Testis (tissue), 3 donors: ENCODE data around the gene RBM43. TPM values are rescaled to one million over a fixed set of nuclear protein-coding genes. Genes with fewer than 3 reads are reported as not detected.

Experiments used
- DNase-seq: peaks from one replicate; pipeline ENCODE4 v3.0.0-alpha.2; 2019
- H3K27ac ChIP-seq, 2 donors: fragments of 200-600 bp; sonication (generic); one replicate each; pipeline ENCODE4 v1.5.1; 2019
- H3K27me3 ChIP-seq: fragments of 200-600 bp; sonication (generic); one replicate; pipeline ENCODE4 v1.5.1; 2019
- H3K36me3 ChIP-seq: fragments of 200-600 bp; sonication (generic); one replicate; pipeline ENCODE4 v1.5.1; 2017; ENCODE audit warnings: low read depth; ENCODE audit errors: missing control alignments
- H3K4me1 ChIP-seq: fragments of 200-600 bp; sonication (generic); one replicate; pipeline ENCODE4 v1.5.1; 2019
- H3K4me3 ChIP-seq, 2 donors: fragments of 200-600 bp; sonication (generic); one replicate each; pipeline ENCODE4 v1.5.1; 2017 to 2019
- H3K9me3 ChIP-seq: fragments of 200-600 bp; sonication (generic); one replicate; pipeline ENCODE4 v1.5.1; 2017
- CTCF ChIP-seq, 3 experiments: fragments of 450-650 bp in 2 of 3; fragments of 200-600 bp in 1 of 3; sonication (generic) in 1 of 3; IDR thresholded peaks; one replicate each; pipeline ENCODE4 v1.5.1; 2016 to 2019; ENCODE audit warnings: antibody characterized with exemption in 3 of 3, mild to moderate bottlenecking in 2 of 3, moderate library complexity in 1 of 3
- POLR2A ChIP-seq: fragments of 450-650 bp; IDR thresholded peaks from one replicate; pipeline ENCODE4 v1.6.1; 2017; ENCODE audit warnings: antibody characterized with exemption, mild to moderate bottlenecking, moderate library complexity
- WGBS, 2 donors: methylation state at CpG; one replicate each; pipeline ENCODE4 v1.1.5; 2018; 5-methylcytosine and 5-hydroxymethylcytosine counted together
- intact Hi-C: fragments of 100-400 bp; cut with DNase I; formaldehyde crosslinking; loops from one replicate; pipeline ENCODE4 v1.15.1; 2023; ENCODE audit warnings: low total_unique reads
- polyA plus RNA-seq: library from polyadenylated mRNA; stranded (reverse); fragments of 350-450 nt; fragmentation: Illumina TruSeq; extraction: RNeasy Lipid Tissue Mini Kit (QIAGEN cat#74804); gene quantifications from one replicate; pipeline ENCODE4 v1.2.3, GENCODE V29; 2014; ENCODE audit warnings: low read depth, low replicate concordance; ENCODE audit not compliant: insufficient read depth
- total RNA-seq, 2 donors: library from RNA; depleted of rRNA; stranded (reverse); fragments of >200 nt; gene quantifications; one replicate each; pipeline ENCODE4 v1.2.3, GENCODE V29; 2016

RBM43 gene
- total and polyA plus RNA-seq, 3 donors from 2014 or later: 6.9 to 8.6 (median 7.1) TPM

GRCh38 chr2:151207100-151207499 lies 54.6 kb downstream of the RBM43 start:
- Histone ChIP-seq H3K9me3 (no peaks in the 10 kb centered on the region), H3K27me3 (no peaks in the 10 kb centered on the region), H3K4me1 (no peaks in the 10 kb centered on the region), H3K27ac (no peak overlapping the region), H3K4me3 (no peak overlapping the region), H3K36me3 (no peaks in the 10 kb centered on the region)
- TF ChIP-seq POLR2A (no peak), CTCF (IDR thresholded peaks at IDR 0.05) (no peak)
- 90 to 92% methylated on average over 3 of the region's 3 CpGs for WGBS, 2 donors
- intact Hi-C loops: no loop called here
- no peak for DNase-seq

- WGBS, 2 donors: 80% methylated on average over 4 of the region's 4 CpGs
- H3K27ac ChIP-seq: no peak overlapping the region
- TF ChIP-seq POLR2A: no peak
- no peak for TF ChIP-seq CTCF (IDR thresholded peaks at IDR 0.05)
- H3K36me3 ChIP-seq: no peaks in the 10 kb centered on the region
- H3K27me3 ChIP-seq: no peaks in the 10 kb centered on the region
- H3K4me3 ChIP-seq: no peak overlapping the region
- no peaks in the 10 kb centered on the region for H3K9me3 ChIP-seq
- intact Hi-C loops: no loop called here
- DNase-seq: no peak
- H3K4me1 ChIP-seq: no peaks in the 10 kb centered on the region
These were observed 55.2 kb downstream of the RBM43 start for GRCh38 chr2:151206446-151206968.

- no peak for TF ChIP-seq POLR2A
- TF ChIP-seq CTCF (IDR thresholded peaks at IDR 0.05): no peak
- H3K4me3 ChIP-seq: no peak overlapping the region
- H3K9me3 ChIP-seq: no peaks in the 10 kb centered on the region
- H3K27ac ChIP-seq: no peak overlapping the region
- no peak for DNase-seq
- H3K27me3 ChIP-seq: no peaks in the 10 kb centered on the region
- no peaks in the 10 kb centered on the region for H3K4me1 ChIP-seq
- intact Hi-C loops: no loop called here
- WGBS, 2 donors: 59 to 68% methylated on average over 3 of the region's 3 CpGs
- no peaks in the 10 kb centered on the region for H3K36me3 ChIP-seq
These were observed 56.1 kb downstream of the RBM43 start for GRCh38 chr2:151205571-151205970.

- intact Hi-C loops: no loop called here
- WGBS, 2 donors: 85 to 91% methylated on average over 3 of the region's 3 CpGs
- TF ChIP-seq POLR2A: no peak
- no peak for TF ChIP-seq CTCF (IDR thresholded peaks at IDR 0.05)
These were observed 56.9 kb downstream of the RBM43 start for GRCh38 chr2:151204756-151205155.

GRCh38 chr2:151200844-151201243 lies 60.8 kb downstream of the RBM43 start:
- Histone ChIP-seq H3K9me3 (no peaks in the 10 kb centered on the region), H3K36me3 (no peaks in the 10 kb centered on the region), H3K27ac (no peak overlapping the region), H3K4me3 (no peak overlapping the region), H3K27me3 (no peaks in the 10 kb centered on the region), H3K4me1 (no peaks in the 10 kb centered on the region)
- intact Hi-C loops: no loop called here
- 48 to 66% methylated on average over 2 of the region's 2 CpGs for WGBS, 2 donors
- TF ChIP-seq POLR2A (no peak), CTCF (IDR thresholded peaks at IDR 0.05) (no peak)
- DNase-seq: no peak

More at GRCh38 chr2:151204756-151205155, 56.9 kb downstream of the RBM43 start:
- H3K4me3 ChIP-seq: no peak overlapping the region
- no peak for DNase-seq
- H3K27me3 ChIP-seq: no peaks in the 10 kb centered on the region
- no peaks in the 10 kb centered on the region for H3K4me1 ChIP-seq
- no peak overlapping the region for H3K27ac ChIP-seq
- no peaks in the 10 kb centered on the region for H3K9me3 ChIP-seq
- H3K36me3 ChIP-seq: no peaks in the 10 kb centered on the region
